Fibroblast of lung (primary cell): ENCODE results near the gene INSIG1. TPM values are rescaled to one million over a fixed set of nuclear protein-coding genes. Genes with fewer than 3 reads are reported as not detected.

Source experiments
- DNase-seq, 2 donors: peaks; one replicate each; pipeline versions ENCODE4 v3.0.0 to v3.0.0-alpha.2; 2010; ENCODE audit warnings: low read depth in 2 of 2
- H2AFZ ChIP-seq: 2 replicates; pipeline ENCODE4 v1.5.1; 2012; ENCODE audit warnings: low read length, control low read depth, inconsistent platforms
- H3K27ac ChIP-seq: 2 replicates; pipeline ENCODE4 v1.5.1; 2011; ENCODE audit warnings: low read length, control low read depth; ENCODE audit not compliant: insufficient read depth
- H3K27me3 ChIP-seq: 2 replicates; pipeline ENCODE4 v1.5.1; 2011; ENCODE audit warnings: mild to moderate bottlenecking, low read length; ENCODE audit not compliant: control insufficient read depth, insufficient read depth
- H3K36me3 ChIP-seq: 2 replicates; pipeline ENCODE4 v1.5.1; 2011; ENCODE audit warnings: low read length; ENCODE audit not compliant: control insufficient read depth, insufficient read depth
- H3K4me1 ChIP-seq: 2 replicates; pipeline ENCODE4 v1.5.1; 2011; ENCODE audit warnings: low read length; ENCODE audit not compliant: control insufficient read depth, insufficient read depth; ENCODE audit errors: extremely low read depth
- H3K4me2 ChIP-seq: 2 replicates; pipeline ENCODE4 v1.5.1; 2011; ENCODE audit warnings: low read length, control low read depth; ENCODE audit not compliant: insufficient read depth; ENCODE audit errors: extremely low read depth
- H3K4me3 ChIP-seq, 4 experiments: fragments of 200-600 bp in 1 of 4; sonication (generic) in 1 of 4; replicated peaks in 1 of 4; 2 replicates each; pipeline ENCODE4 v1.5.1; 2011 to 2016; ENCODE audit warnings: low read length in 4 of 4, low read depth in 3 of 4, mild to moderate bottlenecking in 3 of 4, control low read depth in 2 of 4, inconsistent platforms in 1 of 4, mixed read lengths in 1 of 4; ENCODE audit not compliant: insufficient read depth in 1 of 4; ENCODE audit errors: control extremely low read depth in 1 of 4
- H3K79me2 ChIP-seq: 2 replicates; pipeline ENCODE4 v1.5.1; 2012; ENCODE audit warnings: mild to moderate bottlenecking, low read length, inconsistent platforms; ENCODE audit not compliant: control insufficient read depth, insufficient read depth
- H3K9ac ChIP-seq: 2 replicates; pipeline ENCODE4 v1.5.1; 2011; ENCODE audit warnings: mild to moderate bottlenecking, low read length, control low read depth; ENCODE audit not compliant: insufficient read depth
- H3K9me3 ChIP-seq: 2 replicates; pipeline ENCODE4 v1.5.1; 2012; ENCODE audit warnings: low read depth, low read length; ENCODE audit not compliant: control insufficient read depth, insufficient read depth
- H4K20me1 ChIP-seq: 2 replicates; pipeline ENCODE4 v1.5.1; 2011; ENCODE audit warnings: low read length; ENCODE audit not compliant: control insufficient read depth, insufficient read depth; ENCODE audit errors: extremely low read depth
- CTCF ChIP-seq, 2 donors: IDR thresholded peaks in 1 of 2; conservative IDR thresholded peaks in 1 of 2; 1 replicate in 1 of 2; 2 replicates in 1 of 2; pipeline ENCODE4 v1.5.1; 2011 to 2012; ENCODE audit warnings: low read length in 2 of 2, control low read depth in 1 of 2, inconsistent platforms in 1 of 2, low read depth in 1 of 2, mild to moderate bottlenecking in 1 of 2
- EZH2 ChIP-seq: IDR thresholded peaks from 2 replicates; pipeline ENCODE4 v1.5.1; 2012; ENCODE audit warnings: low read length, control low read depth, mild to moderate bottlenecking; ENCODE audit errors: missing control alignments
- polyA plus RNA-seq, 2 donors: library from polyadenylated mRNA; depleted of rRNA in 1 of 2; stranded (reverse) in 1 of 2; unstranded in 1 of 2; fragments of >200 nt; gene quantifications; 2 replicates each; pipeline ENCODE4 v1.2.1, GENCODE V29; 2011 to 2012; ENCODE audit warnings: missing spikeins in 1 of 2
- total RNA-seq: library from RNA; depleted of rRNA; stranded (reverse); fragments of >200 nt; gene quantifications from 2 replicates; pipeline ENCODE4 v1.2.1, GENCODE V29; 2014

The INSIG1 gene
- total and polyA plus RNA-seq, 2 donors (not counting 1 experiment from before 2014, with no cell fraction given): 216 to 353 TPM

- no peaks in the 10 kb centered on the region for H3K9me3 ChIP-seq
- H3K79me2 ChIP-seq: no peaks in the 10 kb centered on the region
- no peak overlapping the region for H3K4me3 ChIP-seq
- DNase-seq: no peak
- H4K20me1 ChIP-seq: no peaks in the 10 kb centered on the region
- H3K4me2 ChIP-seq: no peak overlapping the region
- TF ChIP-seq CTCF (conservative IDR thresholded peaks at IDR 0.05 in 1 of 2, IDR thresholded peaks at IDR 0.05 in 1 of 2; ENCODE audit: low read depth in 1 of 2, low read length in 2 of 2) (no peak), EZH2 (no peak)
- no peaks in the 10 kb centered on the region for H3K4me1 ChIP-seq
- no peak overlapping the region for H3K27ac ChIP-seq
- no peak overlapping the region for H3K9ac ChIP-seq
- no peak overlapping the region for H2AFZ ChIP-seq
- no peaks in the 10 kb centered on the region for H3K27me3 ChIP-seq
- no peaks in the 10 kb centered on the region for H3K36me3 ChIP-seq
Observed at GRCh38 chr7:155343661-155344121, 46.0 kb downstream of the INSIG1 start.

GRCh38 chr7:155344270-155344617 is 46.6 kb downstream of the INSIG1 start:
- no peak for TF ChIP-seq EZH2
- TF ChIP-seq CTCF (conservative IDR thresholded peaks at IDR 0.05 in 1 of 2, IDR thresholded peaks at IDR 0.05 in 1 of 2; ENCODE audit: low read depth in 1 of 2, low read length in 2 of 2): no peak
- Histone ChIP-seq H3K9ac (no peak overlapping the region), H3K9me3 (no peaks in the 10 kb centered on the region), H4K20me1 (no peaks in the 10 kb centered on the region), H3K27me3 (no peaks in the 10 kb centered on the region), H3K27ac (no peak overlapping the region), H3K4me3 (no peak overlapping the region), H2AFZ (no peak overlapping the region), H3K4me1 (no peaks in the 10 kb centered on the region), H3K36me3 (no peaks in the 10 kb centered on the region), H3K79me2 (no peaks in the 10 kb centered on the region), H3K4me2 (no peak overlapping the region)
- no peak for DNase-seq

- H3K9me3 ChIP-seq: no peaks in the 10 kb centered on the region
- peak overlapping the region in 3 of 4 experiments; percentile 16 to 40 (median 24) for H3K4me3 ChIP-seq
- peak; percentile 48 to 69 for DNase-seq
- H3K4me1 ChIP-seq: no peaks in the 10 kb centered on the region
- no peaks in the 10 kb centered on the region for H3K36me3 ChIP-seq
- peak; percentile 55 to 75 for TF ChIP-seq CTCF (conservative IDR thresholded peaks at IDR 0.05 in 1 of 2, IDR thresholded peaks at IDR 0.05 in 1 of 2; ENCODE audit: low read depth in 1 of 2, low read length in 2 of 2)
- no peak for TF ChIP-seq EZH2
- H2AFZ ChIP-seq: peak overlapping the region; percentile 32
- no peaks in the 10 kb centered on the region for H4K20me1 ChIP-seq
- H3K4me2 ChIP-seq: peak overlapping the region; percentile 59
- H3K79me2 ChIP-seq: no peaks in the 10 kb centered on the region
- no peak overlapping the region for H3K9ac ChIP-seq
- no peaks in the 10 kb centered on the region for H3K27me3 ChIP-seq
- no peak overlapping the region for H3K27ac ChIP-seq
Observed at GRCh38 chr7:155344618-155345433, 47.1 kb downstream of the INSIG1 start.
